Adipocyte (in vitro differentiated cells): Measurements from ENCODE around the gene TTLL13.
"Not testable (repeated sequence)": the region's sequence is repeated elsewhere in the genome, so short reads cannot be mapped to it uniquely, and the experiment has no call there.

Experiments used
- DNase-seq: peaks from one replicate; pipeline ENCODE4 v3.0.0-alpha.2; 2015; ENCODE audit warnings: low read depth
- H3K27me3 ChIP-seq: replicated peaks from 2 replicates; pipeline ENCODE4 v1.7.0; 2013; ENCODE audit warnings: mild to moderate bottlenecking, low read length, moderate library complexity; ENCODE audit not compliant: control insufficient read depth, insufficient read depth
- H3K36me3 ChIP-seq: 2 replicates; pipeline ENCODE4 v1.7.0; 2013; ENCODE audit warnings: low read length, mild to moderate bottlenecking, moderate library complexity; ENCODE audit not compliant: control insufficient read depth, insufficient read depth, severe bottlenecking
- H3K4me1 ChIP-seq: 2 replicates; pipeline ENCODE4 v1.7.0; 2013; ENCODE audit warnings: mild to moderate bottlenecking, low read length, moderate library complexity; ENCODE audit not compliant: control insufficient read depth, insufficient read depth
- H3K4me3 ChIP-seq: 2 replicates; pipeline ENCODE4 v1.7.0; 2013; ENCODE audit warnings: mild to moderate bottlenecking, low read length, moderate library complexity
- H3K9ac ChIP-seq: 2 replicates; pipeline ENCODE4 v1.7.0; 2013; ENCODE audit warnings: mild to moderate bottlenecking, low read length, moderate library complexity
- H3K9me3 ChIP-seq: 2 replicates; pipeline ENCODE4 v1.7.0; 2013; ENCODE audit warnings: mild to moderate bottlenecking, low read length, moderate library complexity; ENCODE audit not compliant: control insufficient read depth

Gene TTLL13

DNA sequence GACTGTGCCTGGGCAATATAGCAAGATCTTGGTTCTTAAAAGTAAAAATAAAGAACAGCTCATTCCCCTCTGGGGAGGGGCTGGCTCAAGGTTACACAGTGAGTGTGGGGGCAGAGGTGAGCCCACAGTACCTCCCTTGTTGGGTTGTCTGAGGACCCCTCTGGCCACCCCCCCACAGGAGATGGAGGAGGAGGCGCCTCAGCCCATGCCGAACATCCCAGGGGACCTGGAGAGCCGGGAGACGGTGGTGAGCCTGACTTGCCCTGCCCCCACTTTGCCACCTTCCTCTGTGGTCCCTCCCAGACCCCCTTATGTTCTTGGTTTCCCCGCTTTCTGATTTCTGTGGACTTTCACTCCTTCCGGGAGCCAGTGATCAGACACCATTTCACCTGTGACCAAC is 44.8 kb downstream of the TTLL13 start:
- H3K36me3 ChIP-seq, result no peaks in the 10 kb centered on the region
- H3K27me3 ChIP-seq, result no peaks in the 10 kb centered on the region
- H3K9ac ChIP-seq, result no peak overlapping the region
- DNase-seq, result no peak
- peaks cover 30% of the 10 kb centered on the region for H3K4me1 ChIP-seq
- H3K9me3 ChIP-seq, result no peaks in the 10 kb centered on the region
- H3K4me3 ChIP-seq, result no peak overlapping the region

GRCh38 chr15:90294601-90295269 is 45.4 kb downstream of the TTLL13 start:
- no peak for DNase-seq
- H3K9ac ChIP-seq, result no peak overlapping the region
- H3K9me3 ChIP-seq, result no peaks in the 10 kb centered on the region
- peaks cover 30% of the 10 kb centered on the region for H3K4me1 ChIP-seq
- no peaks in the 10 kb centered on the region for H3K27me3 ChIP-seq
- no peak overlapping the region for H3K4me3 ChIP-seq
- no peaks in the 10 kb centered on the region for H3K36me3 ChIP-seq

- DNase-seq, result no peak
- Histone ChIP-seq H3K36me3 (no peaks in the 10 kb centered on the region), H3K27me3 (no peaks in the 10 kb centered on the region), H3K4me3 (no peak overlapping the region), H3K4me1 (peaks cover 30% of the 10 kb centered on the region), H3K9ac (no peak overlapping the region), H3K9me3 (no peaks in the 10 kb centered on the region)
Measured at GRCh38 chr15:90295270-90295648, 45.9 kb downstream of the TTLL13 start.

DNA sequence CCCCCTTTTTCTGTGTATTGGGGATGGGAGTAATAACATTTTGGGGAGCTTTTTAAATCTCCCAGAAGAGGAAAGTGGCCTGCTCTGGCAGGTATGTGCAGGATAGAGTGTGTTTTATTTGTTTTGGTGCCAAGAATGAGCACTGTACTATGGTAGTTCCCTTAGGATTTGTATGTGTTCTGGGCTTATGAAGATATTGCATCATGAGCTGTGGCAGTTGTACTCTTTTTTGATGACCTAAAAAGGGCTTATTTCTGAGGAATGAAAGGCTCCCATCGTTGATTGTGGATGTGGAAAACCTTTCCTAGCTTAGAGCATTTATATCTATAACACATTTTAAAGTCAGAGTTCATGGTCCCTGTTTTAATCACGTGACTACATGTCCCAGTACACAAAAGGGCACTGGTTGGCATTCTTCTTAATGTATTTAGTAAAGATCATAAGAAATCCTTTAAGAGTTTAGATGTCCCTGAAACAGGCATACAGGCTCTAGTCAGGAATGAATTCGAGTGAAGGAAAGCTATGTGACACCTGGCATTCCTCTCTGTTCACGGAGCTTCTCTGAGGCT is 47.0 kb downstream of the TTLL13 start:
- not testable (repeated sequence) for H3K9me3 ChIP-seq, H3K27me3 ChIP-seq, H3K36me3 ChIP-seq
- H3K4me3 ChIP-seq, result peak overlapping the region; percentile 12
- DNase-seq, result peak; percentile 51
- H3K9ac ChIP-seq, result peak overlapping the region; percentile 49
- peaks cover 33% of the 10 kb centered on the region for H3K4me1 ChIP-seq

DNA sequence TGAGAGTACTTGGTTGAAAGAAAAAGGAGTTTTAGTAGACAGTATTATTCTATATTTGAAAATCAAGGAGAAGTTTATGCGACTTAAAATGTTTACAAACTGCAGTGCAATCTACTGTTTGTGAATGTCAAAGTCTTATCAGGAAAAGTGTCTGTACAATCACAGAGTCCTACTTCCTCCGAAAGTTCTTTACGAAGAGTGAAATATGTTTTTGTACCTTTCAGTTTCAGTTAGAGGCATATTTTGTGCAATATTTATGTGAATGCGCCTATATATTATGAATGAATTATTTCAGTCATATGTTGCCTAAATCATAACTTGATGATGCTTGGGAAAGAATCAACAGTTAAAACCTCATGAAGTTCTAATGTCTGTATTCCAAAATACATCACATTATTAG is 47.7 kb downstream of the TTLL13 start:
- Histone ChIP-seq H3K4me1 (peaks cover 38% of the 10 kb centered on the region), H3K9me3 (no peaks in the 10 kb centered on the region), H3K36me3 (no peaks in the 10 kb centered on the region), H3K9ac (peak overlapping the region; percentile 49), H3K27me3 (no peaks in the 10 kb centered on the region), H3K4me3 (peak overlapping the region; percentile 12)
- DNase-seq, result no peak

GRCh38 chr15:90300541-90300940 is 51.2 kb downstream of the TTLL13 start:
- no peak overlapping the region for H3K4me3 ChIP-seq
- DNase-seq, result no peak
- no peaks in the 10 kb centered on the region for H3K9me3 ChIP-seq
- H3K36me3 ChIP-seq, result no peaks in the 10 kb centered on the region
- H3K4me1 ChIP-seq, result peaks cover 41% of the 10 kb centered on the region
- no peaks in the 10 kb centered on the region for H3K27me3 ChIP-seq
- no peak overlapping the region for H3K9ac ChIP-seq

- Histone ChIP-seq H3K9ac (no peak overlapping the region), H3K36me3 (no peaks in the 10 kb centered on the region), H3K4me1 (peaks cover 42% of the 10 kb centered on the region), H3K27me3 (no peaks in the 10 kb centered on the region), H3K4me3 (no peak overlapping the region), H3K9me3 (no peaks in the 10 kb centered on the region)
- DNase-seq, result peak; percentile 65
Measured at GRCh38 chr15:90300988-90301706, 51.8 kb downstream of the TTLL13 start.

DNA sequence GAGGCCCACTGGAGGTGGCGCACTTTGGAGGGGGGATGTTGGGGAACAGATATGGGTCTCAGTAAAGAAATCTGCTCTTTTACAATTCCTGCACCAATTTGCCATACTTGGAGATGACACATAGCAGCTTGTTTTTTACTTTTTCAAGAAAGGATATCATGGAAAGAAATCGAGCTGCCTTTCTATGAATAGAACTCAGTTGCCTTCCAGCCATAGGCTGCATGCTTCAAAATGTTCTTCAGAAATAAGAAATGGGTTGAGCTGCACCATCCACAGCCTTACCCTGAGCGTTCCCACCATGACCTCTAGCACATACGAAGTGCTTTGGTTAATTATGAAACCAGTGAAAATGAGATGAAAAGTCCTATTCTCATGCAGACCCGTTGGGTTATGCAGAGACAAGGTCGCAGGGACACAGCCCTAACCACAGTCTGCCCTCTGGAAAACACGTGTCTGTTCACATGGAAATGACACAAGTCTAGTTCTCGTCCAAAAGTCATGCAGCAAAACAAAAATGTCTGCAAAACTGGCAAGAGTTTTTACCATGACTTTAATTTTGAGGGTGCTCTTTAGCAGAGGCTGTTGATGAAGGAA is 52.4 kb downstream of the TTLL13 start:
- H3K4me1 ChIP-seq, result peaks cover 42% of the 10 kb centered on the region
- H3K9me3 ChIP-seq, result no peaks in the 10 kb centered on the region
- no peaks in the 10 kb centered on the region for H3K36me3 ChIP-seq
- no peaks in the 10 kb centered on the region for H3K27me3 ChIP-seq
- H3K4me3 ChIP-seq, result no peak overlapping the region
- DNase-seq, result no peak
- H3K9ac ChIP-seq, result no peak overlapping the region

DNA sequence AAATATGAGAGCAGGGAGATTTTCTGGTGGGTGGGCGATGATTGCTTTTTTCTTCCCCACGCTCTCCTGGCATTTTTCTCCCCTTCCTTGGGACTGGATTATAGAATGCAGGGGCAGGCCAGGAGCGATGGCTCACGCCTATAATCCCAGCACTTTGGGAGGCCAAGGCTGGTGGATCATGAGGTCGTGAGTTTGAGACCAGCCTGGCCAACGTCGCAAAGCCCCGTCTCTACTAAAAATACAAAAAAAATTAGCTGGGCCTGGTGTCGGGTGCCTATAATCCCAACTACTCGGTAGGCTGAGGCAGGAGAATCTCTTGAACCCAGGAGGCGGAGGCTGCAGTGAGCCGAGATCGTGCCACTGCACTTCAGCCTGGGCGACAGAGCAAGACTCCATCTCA is 56.0 kb downstream of the TTLL13 start:
- not testable (repeated sequence) for H3K4me3 ChIP-seq, H3K9me3 ChIP-seq, H3K36me3 ChIP-seq, DNase-seq, H3K27me3 ChIP-seq, H3K9ac ChIP-seq
- peaks cover 23% of the 10 kb centered on the region for H3K4me1 ChIP-seq

DNA sequence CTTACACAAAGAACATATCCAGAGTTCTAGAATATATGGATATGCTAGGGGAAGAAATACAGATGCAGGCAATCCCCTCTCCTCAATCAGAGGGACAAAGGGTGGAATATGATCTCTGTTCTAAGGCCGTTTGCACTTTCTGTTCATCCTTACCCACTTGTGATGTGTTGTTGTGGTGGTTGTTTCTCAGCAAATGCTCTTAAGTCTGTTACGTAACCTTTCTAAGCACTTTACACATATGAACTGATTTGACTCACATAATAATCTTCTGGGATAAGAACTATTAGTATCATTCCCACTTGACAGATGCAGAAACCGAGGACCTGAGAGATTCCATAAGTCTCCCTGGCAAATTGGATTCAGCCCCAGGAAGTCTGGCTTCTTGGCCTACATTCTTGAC is 56.6 kb downstream of the TTLL13 start:
- Histone ChIP-seq H3K36me3 (no peaks in the 10 kb centered on the region), H3K9me3 (no peaks in the 10 kb centered on the region), H3K27me3 (no peaks in the 10 kb centered on the region), H3K4me1 (peaks cover 23% of the 10 kb centered on the region), H3K4me3 (no peak overlapping the region), H3K9ac (no peak overlapping the region)
- no peak for DNase-seq

DNA sequence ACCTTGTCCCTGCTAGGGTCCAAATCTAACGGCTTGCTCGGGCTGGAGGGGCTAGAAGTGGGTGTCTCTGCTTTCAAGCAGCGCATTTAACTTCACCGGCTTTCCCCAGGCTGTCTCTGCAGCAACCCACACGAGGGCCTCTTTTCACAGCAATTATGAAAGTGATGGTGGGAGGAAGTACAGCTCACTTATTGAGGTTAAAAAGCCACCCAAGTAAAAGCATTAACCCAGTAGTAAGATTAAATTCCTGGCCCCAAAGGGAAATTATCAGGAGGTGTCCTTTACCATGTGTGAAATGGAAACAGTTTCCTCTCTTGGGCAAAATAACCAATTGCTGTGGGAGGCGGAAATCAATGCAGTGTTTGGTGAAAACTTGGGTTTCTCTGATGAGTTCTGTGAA is 57.2 kb downstream of the TTLL13 start:
- Histone ChIP-seq H3K9me3 (no peaks in the 10 kb centered on the region), H3K9ac (no peak overlapping the region), H3K4me3 (no peak overlapping the region), H3K4me1 (peaks cover 18% of the 10 kb centered on the region), H3K27me3 (no peaks in the 10 kb centered on the region), H3K36me3 (no peaks in the 10 kb centered on the region)
- DNase-seq, result no peak
